COR-L47 (cell line): ENCODE measurements around the gene LFNG.
"Not testable (repeated sequence)": the region's sequence is repeated elsewhere in the genome, so short reads cannot be mapped to it uniquely, and the experiment has no call there.

Experiments used
- DNase-seq: peaks from one replicate; lab custom pipeline; 2025; lab: John Stamatoyannopoulos, UW

The LFNG gene

DNA sequence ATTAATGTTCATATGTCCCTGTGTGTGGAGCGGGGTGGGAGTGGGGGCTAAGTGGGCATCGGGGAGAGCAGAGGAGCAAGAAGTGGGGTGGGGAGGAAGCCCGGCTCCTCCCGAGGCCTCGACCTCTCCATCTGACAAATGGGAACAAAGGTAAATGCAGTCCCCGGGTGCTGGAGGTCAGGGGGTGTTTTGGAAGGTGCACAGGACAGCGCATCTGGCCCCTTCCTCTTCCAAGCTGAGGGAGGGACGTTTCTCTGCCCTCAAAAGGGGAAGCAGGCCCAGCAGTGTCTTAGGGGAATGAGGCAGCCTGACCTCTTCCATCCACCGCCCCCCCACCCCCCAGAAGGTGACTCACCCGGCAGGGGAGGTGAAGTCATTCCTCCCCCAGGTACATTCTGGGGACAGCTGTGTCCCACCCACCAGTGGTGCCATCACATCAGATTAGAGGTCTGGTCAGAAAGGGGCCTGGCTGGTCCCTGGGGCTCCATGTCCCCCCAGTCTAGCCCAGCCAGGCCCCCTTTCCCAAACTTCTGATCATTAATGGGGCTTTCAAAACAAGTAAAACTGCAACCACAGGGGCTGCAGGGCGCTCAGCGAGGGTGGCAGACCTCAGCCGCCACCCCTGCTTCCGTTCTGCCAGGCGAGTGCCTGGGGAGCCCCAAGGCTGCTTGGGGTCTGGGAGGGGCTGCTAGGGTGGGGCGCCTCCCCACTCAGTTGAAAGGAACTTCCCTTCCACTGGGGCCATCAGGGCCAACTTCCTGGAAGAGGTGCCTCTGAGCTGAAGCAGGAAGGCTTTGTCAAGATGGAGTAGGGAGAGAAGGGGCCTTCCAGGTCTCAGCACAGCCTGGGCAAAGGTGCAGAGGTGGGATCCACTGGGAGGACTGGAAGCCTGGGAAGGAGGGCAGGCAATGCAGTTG lies 10.8 kb downstream of the LFNG start:
- DNase-seq: no peak

DNA sequence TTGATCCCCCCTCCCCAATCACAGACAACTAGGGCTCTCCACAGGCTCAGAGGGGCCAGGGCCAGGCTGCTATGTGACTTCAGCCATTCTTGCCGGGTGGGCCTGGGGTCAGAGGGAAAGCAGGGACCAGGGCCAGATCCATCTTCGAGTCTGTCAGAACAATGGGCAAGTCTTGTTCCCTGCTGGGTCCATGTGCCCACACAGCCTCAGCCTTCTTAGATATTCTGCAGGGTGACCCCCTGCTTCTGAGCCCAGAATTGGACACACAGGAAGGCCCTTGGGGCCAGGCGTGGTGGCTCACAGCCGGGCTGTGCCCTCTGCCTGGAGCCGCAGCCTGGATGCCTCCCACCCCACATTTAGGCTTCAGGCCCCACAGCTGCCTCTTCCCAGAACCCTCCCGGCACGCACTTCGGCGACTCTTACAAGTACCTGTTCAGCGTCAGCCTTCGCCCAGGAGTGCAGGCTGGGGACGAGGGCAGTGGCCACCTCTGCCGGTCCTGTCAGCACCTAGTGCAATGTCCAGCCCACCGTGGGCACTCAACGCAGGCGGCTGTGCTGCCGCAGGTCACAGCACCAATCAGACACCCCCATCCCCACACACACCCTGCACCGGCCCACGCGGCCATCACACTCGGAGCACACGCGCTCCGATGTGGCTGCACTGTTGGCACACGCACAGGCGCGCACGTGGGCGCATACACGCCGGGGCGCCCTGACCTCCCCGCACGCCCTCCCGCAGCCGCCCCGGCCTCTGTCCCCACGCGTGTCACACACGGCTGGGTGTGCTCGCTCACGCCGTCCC lies 11.6 kb downstream of the LFNG start:
- DNase-seq: not testable (repeated sequence)

DNA sequence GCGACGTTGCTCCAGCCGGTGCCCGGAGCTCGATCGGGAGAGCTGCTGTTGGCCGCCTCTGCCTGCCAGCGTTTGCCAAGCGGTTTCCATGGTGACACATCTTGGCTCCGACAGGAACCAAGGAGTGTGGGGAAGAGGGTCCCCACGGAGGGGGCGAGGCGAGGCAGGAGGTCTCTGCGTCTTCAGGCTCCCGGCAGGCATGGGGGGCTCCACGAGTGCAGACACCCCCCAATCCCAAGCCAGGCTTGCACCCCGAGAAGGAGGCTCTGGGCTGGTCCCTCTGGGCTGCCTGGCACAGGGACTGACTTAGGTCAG lies 12.2 kb downstream of the LFNG start:
- DNase-seq: not testable (repeated sequence)

DNA sequence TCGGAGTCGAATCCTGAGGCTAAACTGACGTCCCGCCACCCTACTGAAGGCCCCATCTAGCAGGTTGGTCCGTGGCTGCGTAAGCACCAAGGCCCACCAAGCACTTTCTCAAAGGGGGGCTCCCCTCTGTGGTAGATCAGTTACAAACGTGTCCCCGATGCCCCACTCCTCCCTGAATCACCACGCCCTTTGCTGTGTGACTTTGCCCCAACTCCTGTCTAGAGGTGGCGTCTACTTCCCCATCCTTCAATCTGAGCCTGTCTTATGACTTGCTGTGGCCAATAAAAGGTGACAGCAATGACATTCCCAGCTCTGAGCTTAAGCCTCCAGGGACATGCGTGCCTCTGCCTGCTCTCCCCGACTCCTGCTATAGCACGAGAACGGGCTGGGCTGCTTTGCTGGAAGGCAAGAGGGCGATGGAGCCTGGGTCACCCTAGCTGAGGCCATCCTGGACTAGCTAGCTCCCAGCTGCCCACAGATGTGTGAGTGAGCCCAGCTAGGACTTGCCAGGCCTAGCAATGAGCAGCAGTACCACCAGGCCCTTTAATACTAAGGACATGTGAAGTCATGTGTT lies 12.7 kb downstream of the LFNG start:
- DNase-seq: not testable (repeated sequence)

DNA sequence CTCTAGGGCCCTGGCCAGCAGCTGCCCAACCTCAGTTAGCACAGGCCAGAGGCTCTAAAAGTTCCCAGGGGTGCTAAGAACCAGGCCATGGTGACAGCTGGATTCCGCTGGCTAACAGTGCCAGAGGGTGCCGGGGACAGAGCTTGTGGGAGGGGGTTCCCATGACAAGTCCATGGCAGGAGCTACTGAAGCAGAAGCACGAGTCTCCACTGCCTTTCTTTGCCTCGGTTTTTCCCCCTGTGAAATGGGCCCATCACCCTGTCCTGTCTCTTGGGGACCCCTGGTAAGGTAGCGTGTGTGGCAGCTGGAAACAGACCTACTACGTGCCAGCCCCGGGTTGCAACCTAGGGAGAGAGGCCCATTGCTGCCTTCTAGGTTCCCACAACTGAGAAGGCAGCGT lies 13.2 kb downstream of the LFNG start:
- not testable (repeated sequence) for DNase-seq

- DNase-seq: not testable (repeated sequence)
These were observed 14.0 kb downstream of the LFNG start for GRCh38 chr7:2533566-2533965.

GRCh38 chr7:2534214-2534613 lies 14.6 kb downstream of the LFNG start:
- not testable (repeated sequence) for DNase-seq

DNA sequence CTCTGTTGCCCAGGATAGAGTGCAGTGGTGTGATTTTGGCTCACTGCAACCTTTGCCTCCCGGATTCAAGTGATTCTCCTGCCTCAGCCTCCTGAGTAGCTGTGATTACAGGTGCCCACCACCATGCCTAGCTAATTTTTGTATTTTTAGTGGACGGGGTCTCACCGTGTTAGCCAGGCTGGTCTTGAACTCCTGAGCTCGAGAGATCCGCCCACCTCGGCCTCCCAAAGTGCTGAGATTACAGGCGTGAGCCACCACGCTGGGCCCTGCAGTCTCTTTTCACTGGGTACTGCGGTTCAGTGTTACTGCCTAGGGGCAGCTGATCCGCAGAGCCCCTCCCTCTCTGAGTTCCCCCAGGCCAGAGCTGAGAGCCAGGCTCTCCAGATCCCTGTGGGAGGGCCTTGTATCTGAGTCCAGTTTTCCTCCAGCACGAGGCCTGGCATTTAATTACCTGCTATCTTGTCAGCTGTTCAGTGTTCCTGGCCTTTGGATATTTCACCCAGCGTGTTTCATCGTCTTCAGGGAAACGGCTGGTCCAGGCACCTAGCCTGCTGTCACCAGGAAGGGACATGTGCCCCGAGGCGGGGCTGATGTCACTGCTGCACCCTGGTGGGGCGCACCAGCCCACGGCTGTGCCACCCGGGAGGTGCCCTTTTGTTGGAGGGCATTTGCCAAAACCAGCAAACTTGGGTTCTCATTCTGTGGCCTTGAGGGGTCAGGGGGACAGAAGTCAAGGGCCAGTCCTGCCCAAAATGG lies 16.5 kb downstream of the LFNG start:
- DNase-seq: peak; percentile 19

DNA sequence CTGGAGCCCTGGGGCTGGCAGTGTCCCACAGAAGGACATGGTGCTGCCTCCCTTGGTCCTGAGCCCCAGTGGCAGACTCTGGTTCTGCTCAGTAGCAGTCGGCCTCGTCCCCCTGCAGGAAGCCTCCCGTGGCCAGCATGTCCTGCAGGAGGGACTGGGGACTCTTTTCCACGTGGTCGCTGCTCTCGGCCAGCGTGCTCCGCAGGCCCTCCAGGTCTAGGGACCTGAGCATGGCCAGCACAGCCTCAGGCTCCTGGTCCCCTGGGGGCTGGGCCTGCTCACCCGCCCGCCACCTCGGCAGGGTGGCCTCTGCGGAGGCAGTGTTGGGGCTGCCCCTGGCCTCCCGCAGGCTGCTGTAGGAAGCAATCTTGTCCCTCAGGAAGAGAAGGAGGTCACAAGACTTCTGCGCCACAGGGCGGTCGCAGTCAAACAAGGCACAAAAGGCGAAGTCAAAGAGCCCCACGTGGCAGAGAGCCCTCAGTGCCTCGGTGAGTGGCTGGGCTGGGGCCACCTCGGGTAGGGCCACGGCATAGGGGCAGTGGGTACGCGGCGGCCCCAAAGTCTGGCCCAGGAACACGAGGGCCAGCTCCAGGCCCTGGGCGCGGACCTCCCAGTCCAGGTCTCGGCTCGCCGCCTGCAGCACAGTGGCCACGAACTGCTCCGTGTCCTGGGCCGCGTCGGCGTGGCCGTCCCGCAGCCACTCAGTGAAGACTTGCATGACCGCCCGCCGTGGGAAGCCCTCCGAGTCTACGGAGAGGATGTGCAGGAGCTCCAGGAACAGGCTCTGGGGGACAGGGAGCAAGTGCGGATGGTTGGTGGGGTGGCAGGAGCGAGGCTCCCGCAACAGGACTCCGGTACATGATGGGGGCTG lies 18.6 kb downstream of the LFNG start:
- no peak for DNase-seq

- DNase-seq: no peak
These were observed 19.7 kb downstream of the LFNG start for GRCh38 chr7:2539031-2539911.

- no peak for DNase-seq
These were observed 20.6 kb downstream of the LFNG start for GRCh38 chr7:2540133-2540532.

GRCh38 chr7:2540641-2541051 lies 21.1 kb downstream of the LFNG start:
- DNase-seq: no peak

DNA sequence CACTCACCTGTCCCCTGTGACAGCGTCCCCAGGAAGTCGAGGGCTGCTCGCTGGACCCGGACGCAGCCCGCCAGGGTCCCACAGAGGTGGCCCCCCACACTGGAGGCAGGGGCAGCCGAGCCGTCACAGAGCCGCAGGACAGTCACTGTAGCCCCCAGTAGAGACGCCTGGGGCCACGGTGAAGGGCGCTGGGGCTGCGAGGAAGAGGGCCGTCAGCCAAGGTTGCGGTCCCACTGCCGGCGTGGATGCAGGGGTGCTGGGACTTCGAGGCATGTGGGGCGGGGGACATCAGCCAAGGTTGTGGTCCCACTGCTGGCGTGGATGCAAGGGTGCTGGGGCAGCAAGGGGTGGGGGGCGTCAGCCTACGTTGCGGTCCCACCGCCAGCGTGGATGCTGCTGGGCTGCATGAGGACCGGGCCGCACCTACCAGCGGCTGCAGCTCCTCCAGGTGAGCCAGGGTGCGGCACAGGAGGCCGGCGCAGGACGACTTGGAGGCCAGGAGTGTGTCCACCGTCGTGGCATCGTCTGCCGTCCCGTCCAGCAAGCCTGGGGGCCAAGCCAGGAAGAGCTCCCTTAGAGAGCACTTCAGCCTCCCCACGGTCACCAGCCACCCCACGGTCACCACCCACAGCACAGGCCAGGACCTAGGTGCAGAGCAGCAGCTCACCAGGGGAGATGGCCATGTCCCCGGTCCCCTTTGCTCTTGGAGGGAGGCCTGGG lies 21.9 kb downstream of the LFNG start:
- DNase-seq: no peak

- no peak for DNase-seq
These were observed 22.7 kb downstream of the LFNG start for GRCh38 chr7:2542011-2542915.

GRCh38 chr7:2542916-2543871 lies 23.6 kb downstream of the LFNG start:
- no peak for DNase-seq

DNA sequence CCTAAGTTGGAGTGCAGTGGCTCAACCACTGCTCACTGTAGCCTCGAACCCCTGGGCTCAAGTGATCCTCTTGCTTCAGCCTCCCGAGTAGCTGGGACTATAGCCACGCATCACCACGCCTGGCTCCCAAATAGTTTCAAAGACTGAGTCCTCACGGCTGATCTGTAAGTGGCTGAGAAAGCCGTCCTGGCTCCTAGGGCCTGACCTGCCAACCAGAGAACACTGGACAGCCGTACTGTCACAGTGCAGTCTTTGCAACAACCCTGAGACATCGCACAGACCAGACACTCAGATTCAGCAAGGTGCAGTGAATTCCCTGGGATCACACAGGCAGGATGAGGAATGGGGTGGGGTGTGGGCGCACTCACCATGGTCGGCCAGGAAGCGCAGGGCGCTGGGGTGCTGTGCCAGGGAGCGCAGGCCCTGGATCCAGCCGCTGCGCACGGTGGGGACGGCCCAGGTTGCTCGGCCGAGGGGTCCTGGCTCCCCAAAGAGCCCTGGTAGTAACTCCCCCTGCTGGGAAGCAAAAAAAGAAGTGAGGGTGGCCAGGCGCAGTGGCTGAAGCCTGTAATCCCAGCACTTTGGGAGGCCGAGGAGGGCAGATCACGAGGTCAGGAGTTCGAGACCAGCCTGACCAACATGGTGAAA lies 25.1 kb downstream of the LFNG start:
- DNase-seq: no peak
